ENCODE results near the gene LTBP1. TPM values are rescaled to one million over a fixed set of nuclear protein-coding genes. Genes with fewer than 3 reads are reported as not detected.

The LTBP1 gene
- polyA plus RNA-seq, 3 donors: 74.7 to 90.0 (median 83.3) TPM

GRCh38 chr2:33322612-33323011, 375.9 kb downstream of the LTBP1 start:
- no peak for DNase-seq (ENCODE audit: low read depth in 3 of 3, low spot score in 2 of 3)

- no peak for DNase-seq (ENCODE audit: low read depth in 3 of 3, low spot score in 2 of 3)
Measured at GRCh38 chr2:33323957-33324356, 377.2 kb downstream of the LTBP1 start.

- no peak for DNase-seq (ENCODE audit: low read depth in 3 of 3, low spot score in 2 of 3)
Measured at GRCh38 chr2:33326100-33326499, 379.3 kb downstream of the LTBP1 start.

- DNase-seq (ENCODE audit: low read depth in 3 of 3, low spot score in 2 of 3): no peak
Measured at GRCh38 chr2:33333433-33333832, 386.7 kb downstream of the LTBP1 start.

GRCh38 chr2:33334083-33334482, 387.3 kb downstream of the LTBP1 start:
- DNase-seq (ENCODE audit: low read depth in 3 of 3, low spot score in 2 of 3): no peak

GRCh38 chr2:33335516-33335915, 388.8 kb downstream of the LTBP1 start:
- no peak for DNase-seq (ENCODE audit: low read depth in 3 of 3, low spot score in 2 of 3)

- DNase-seq (ENCODE audit: low read depth in 3 of 3, low spot score in 2 of 3): no peak
Measured at GRCh38 chr2:33336036-33336625, 389.4 kb downstream of the LTBP1 start.

- no peak for DNase-seq (ENCODE audit: low read depth in 3 of 3, low spot score in 2 of 3)
Measured at GRCh38 chr2:33337385-33337960, 390.7 kb downstream of the LTBP1 start.

- no peak for DNase-seq (ENCODE audit: low read depth in 3 of 3, low spot score in 2 of 3)
Measured at GRCh38 chr2:33337981-33338380, 391.2 kb downstream of the LTBP1 start.

- DNase-seq (ENCODE audit: low read depth in 3 of 3, low spot score in 2 of 3): no peak
Measured at GRCh38 chr2:33339269-33339668, 392.5 kb downstream of the LTBP1 start.

GRCh38 chr2:33340280-33340679, 393.5 kb downstream of the LTBP1 start:
- no peak for DNase-seq (ENCODE audit: low read depth in 3 of 3, low spot score in 2 of 3)

- DNase-seq (ENCODE audit: low read depth in 3 of 3, low spot score in 2 of 3): no peak
Measured at GRCh38 chr2:33342171-33342570, 395.4 kb downstream of the LTBP1 start.

GRCh38 chr2:33342705-33343104, 396.0 kb downstream of the LTBP1 start:
- DNase-seq (ENCODE audit: low read depth in 3 of 3, low spot score in 2 of 3): no peak

- no peak for DNase-seq (ENCODE audit: low read depth in 3 of 3, low spot score in 2 of 3)
Measured at GRCh38 chr2:33343387-33343895, 396.7 kb downstream of the LTBP1 start.

- no peak for DNase-seq (ENCODE audit: low read depth in 3 of 3, low spot score in 2 of 3)
Measured at GRCh38 chr2:33344230-33344629, 397.5 kb downstream of the LTBP1 start.

GRCh38 chr2:33347856-33348255, 401.1 kb downstream of the LTBP1 start:
- no peak for DNase-seq (ENCODE audit: low read depth in 3 of 3, low spot score in 2 of 3)

GRCh38 chr2:33350632-33351031, 403.9 kb downstream of the LTBP1 start:
- DNase-seq (ENCODE audit: low read depth in 3 of 3, low spot score in 2 of 3): no peak

- DNase-seq (ENCODE audit: low read depth in 3 of 3, low spot score in 2 of 3): no peak
Measured at GRCh38 chr2:33351781-33352180, 405.0 kb downstream of the LTBP1 start.

GRCh38 chr2:33354981-33355380, 408.2 kb downstream of the LTBP1 start:
- no peak for DNase-seq (ENCODE audit: low read depth in 3 of 3, low spot score in 2 of 3)

- DNase-seq (ENCODE audit: low read depth in 3 of 3, low spot score in 2 of 3): no peak
Measured at GRCh38 chr2:33358878-33359277, 412.1 kb downstream of the LTBP1 start.

- no peak for DNase-seq (ENCODE audit: low read depth in 3 of 3, low spot score in 2 of 3)
Measured at GRCh38 chr2:33363325-33364298, 416.9 kb downstream of the LTBP1 start.
